Memory B cell (primary cell): Measurements from ENCODE around the gene TEX53.

ENCODE experiments used
- ATAC-seq: fragments of 150-1000 bp; cut with Tn5 transposase; 2 replicates; pipeline ENCODE4 v1.10.0; 2021; ENCODE audit warnings: low read depth, mild to moderate bottlenecking, moderate library complexity
- DNase-seq, 2 donors: peaks; one replicate each; pipeline ENCODE4 v3.0.0; 2022; ENCODE audit warnings: low spot score in 2 of 2
- H3K27ac Mint-ChIP-seq: one replicate; pipeline ENCODE4 v1.8.0; 2022; ENCODE audit warnings: mild to moderate bottlenecking, moderate library complexity, mixed read lengths
- H3K27me3 Mint-ChIP-seq: one replicate; pipeline ENCODE4 v1.8.0; 2022; ENCODE audit warnings: mixed read lengths
- H3K36me3 Mint-ChIP-seq: one replicate; pipeline ENCODE4 v1.8.0; 2022; ENCODE audit warnings: mild to moderate bottlenecking, mixed read lengths
- H3K4me1 Mint-ChIP-seq: one replicate; pipeline ENCODE4 v1.8.0; 2022; ENCODE audit warnings: mixed read lengths
- H3K4me3 Mint-ChIP-seq: one replicate; pipeline ENCODE4 v1.8.0; 2022; ENCODE audit warnings: mild to moderate bottlenecking, moderate library complexity, mixed read lengths
- H3K9me3 Mint-ChIP-seq: one replicate; pipeline ENCODE4 v1.8.0; 2022; ENCODE audit warnings: mixed read lengths

The TEX53 gene

GRCh38 chr9:114688909-114689610 lies 31.5 kb upstream of the TEX53 start:
- DNase-seq, result no peak
- Mint-ChIP-seq H3K27me3 (peaks cover 8% of the 10 kb centered on the region), H3K4me1 (peaks cover 12% of the 10 kb centered on the region), H3K36me3 (peaks cover 2% of the 10 kb centered on the region), H3K4me3 (no peak overlapping the region), H3K9me3 (peaks cover 2% of the 10 kb centered on the region), H3K27ac (no peak overlapping the region)
- no peak for ATAC-seq

GRCh38 chr9:114688379-114688778 lies 30.8 kb upstream of the TEX53 start:
- Mint-ChIP-seq H3K9me3 (peaks cover 2% of the 10 kb centered on the region), H3K27me3 (peaks cover 6% of the 10 kb centered on the region), H3K36me3 (peaks cover 2% of the 10 kb centered on the region), H3K4me3 (no peak overlapping the region), H3K27ac (no peak overlapping the region), H3K4me1 (peaks cover 12% of the 10 kb centered on the region)
- no peak for ATAC-seq
- DNase-seq, result no peak

DNA sequence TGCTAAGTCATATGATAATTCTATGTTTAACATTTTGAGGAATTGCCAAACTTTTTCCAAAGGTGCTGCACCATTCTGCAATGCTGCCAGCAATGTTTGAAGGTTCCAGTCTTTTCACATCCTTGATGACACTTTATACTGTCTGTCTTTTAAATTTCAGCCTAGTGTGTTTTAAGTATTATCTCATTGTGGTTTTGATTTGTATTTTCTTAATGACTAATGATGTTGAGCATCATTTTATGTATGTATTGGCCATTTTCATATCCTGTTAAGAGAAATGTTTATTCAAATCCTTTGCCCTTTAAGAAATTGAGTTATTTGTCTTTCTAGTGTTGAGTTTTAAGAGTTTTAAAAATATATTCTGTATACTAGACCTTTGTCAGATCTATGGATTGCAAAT lies 29.4 kb upstream of the TEX53 start:
- peaks cover 2% of the 10 kb centered on the region for H3K36me3 Mint-ChIP-seq
- H3K27ac Mint-ChIP-seq, result no peak overlapping the region
- H3K4me3 Mint-ChIP-seq, result no peak overlapping the region
- peaks cover 12% of the 10 kb centered on the region for H3K4me1 Mint-ChIP-seq
- H3K9me3 Mint-ChIP-seq, result peaks cover 2% of the 10 kb centered on the region
- ATAC-seq, result no peak
- H3K27me3 Mint-ChIP-seq, result peaks cover 6% of the 10 kb centered on the region
- no peak for DNase-seq

DNA sequence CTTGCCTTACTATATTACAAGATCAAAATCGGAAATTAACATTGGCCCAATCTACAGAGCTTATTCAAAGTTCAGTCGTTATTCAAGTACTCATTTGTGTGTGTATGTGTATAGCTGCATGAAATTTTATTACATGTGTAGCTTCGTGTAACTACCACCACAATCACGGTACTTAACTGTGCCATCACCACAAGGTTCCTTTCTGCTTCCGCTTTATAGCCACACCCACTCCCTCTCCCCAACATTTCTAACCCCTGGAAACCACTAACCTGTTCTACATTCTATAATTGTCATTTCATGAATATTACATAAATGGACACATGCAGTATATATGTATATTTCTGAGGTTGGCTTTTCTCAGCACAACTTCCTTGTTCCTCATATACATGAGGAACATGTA lies 28.3 kb upstream of the TEX53 start:
- ATAC-seq (no peak), DNase-seq (no peak)
- Mint-ChIP-seq H3K27ac (no peak overlapping the region), H3K9me3 (peaks cover 2% of the 10 kb centered on the region), H3K27me3 (peaks cover 2% of the 10 kb centered on the region), H3K4me1 (peaks cover 7% of the 10 kb centered on the region), H3K36me3 (peaks cover 2% of the 10 kb centered on the region), H3K4me3 (no peak overlapping the region)

DNA sequence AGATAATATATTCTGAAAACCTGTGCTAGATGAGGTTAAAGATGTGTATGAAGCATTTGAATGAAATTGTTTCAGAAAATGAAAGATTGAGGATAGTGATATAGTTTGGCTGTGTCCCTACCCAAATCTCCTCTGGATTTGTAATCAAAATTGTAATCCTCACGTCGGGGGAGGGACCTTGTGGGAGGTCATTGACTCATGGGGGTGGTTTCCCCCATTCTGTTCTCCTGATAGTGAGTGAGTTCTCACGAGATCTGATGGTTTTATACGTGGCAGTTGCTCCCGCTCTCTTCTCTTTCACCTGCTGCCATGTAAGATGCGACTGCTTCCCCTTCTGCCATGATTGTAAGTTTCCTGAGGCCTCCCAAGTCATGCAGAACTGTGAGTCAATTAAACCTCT lies 26.4 kb upstream of the TEX53 start:
- ATAC-seq, result no peak
- Mint-ChIP-seq H3K36me3 (no peaks in the 10 kb centered on the region), H3K9me3 (peaks cover 2% of the 10 kb centered on the region), H3K27me3 (peaks cover 3% of the 10 kb centered on the region), H3K4me3 (no peak overlapping the region), H3K4me1 (peaks cover 6% of the 10 kb centered on the region), H3K27ac (no peak overlapping the region)
- DNase-seq, result no peak

- peaks cover 2% of the 10 kb centered on the region for H3K9me3 Mint-ChIP-seq
- no peak overlapping the region for H3K4me3 Mint-ChIP-seq
- H3K27ac Mint-ChIP-seq, result no peak overlapping the region
- peaks cover 6% of the 10 kb centered on the region for H3K4me1 Mint-ChIP-seq
- DNase-seq (no peak), ATAC-seq (no peak)
- H3K36me3 Mint-ChIP-seq, result no peaks in the 10 kb centered on the region
- peaks cover 6% of the 10 kb centered on the region for H3K27me3 Mint-ChIP-seq
These were observed 25.2 kb upstream of the TEX53 start for GRCh38 chr9:114682846-114683245.

DNA sequence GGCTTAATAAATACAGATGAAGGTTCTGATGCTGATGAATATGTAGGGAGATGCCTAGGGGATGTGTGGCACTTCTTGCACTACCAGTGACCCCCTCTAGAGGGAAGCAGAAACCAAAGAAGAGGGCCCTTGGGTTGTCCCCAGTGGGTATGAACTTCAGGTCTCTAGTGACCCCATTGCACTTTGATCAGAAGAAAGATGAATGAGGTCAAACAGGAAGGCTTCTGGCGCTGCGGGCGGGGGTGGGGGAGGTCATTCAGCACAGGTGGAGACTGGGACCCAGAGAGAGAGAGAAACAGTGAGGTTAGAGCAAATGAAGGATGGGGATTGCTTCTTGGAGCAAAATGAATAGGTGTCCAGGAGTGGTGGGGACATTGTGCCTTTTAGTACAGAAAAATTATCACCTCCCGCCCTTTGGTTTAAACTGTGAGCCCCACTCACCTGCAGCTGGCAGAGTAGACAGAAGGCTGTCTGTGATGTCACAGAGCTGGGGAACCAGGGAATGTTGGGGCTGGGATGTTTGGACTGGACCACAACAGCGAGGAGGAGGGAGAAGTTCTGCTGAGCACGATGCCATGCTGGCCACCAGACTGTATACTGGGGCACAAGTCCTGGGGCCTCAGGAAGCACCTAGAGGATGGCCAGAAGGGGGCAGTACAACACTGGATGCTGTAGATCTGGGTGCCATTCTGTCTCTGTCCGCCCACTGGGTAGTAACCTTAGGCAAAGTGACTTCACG lies 24.2 kb upstream of the TEX53 start, which contains the start of gene TEX48:
Gene TEX48 (minus strand): TSS at position 599 of the 739 bp plus-strand sequence. CDS start 10,469 bp downstream, outside the sequence.
- Mint-ChIP-seq H3K4me1 (peaks cover 6% of the 10 kb centered on the region), H3K9me3 (peaks cover 2% of the 10 kb centered on the region), H3K36me3 (no peaks in the 10 kb centered on the region), H3K4me3 (no peak within 1 kb of the TSS), H3K27me3 (peaks cover 9% of the 10 kb centered on the region), H3K27ac (no peak within 1 kb of the TSS)
- ATAC-seq, result peak; percentile 91
- DNase-seq, result peak; percentile 65 to 66

DNA sequence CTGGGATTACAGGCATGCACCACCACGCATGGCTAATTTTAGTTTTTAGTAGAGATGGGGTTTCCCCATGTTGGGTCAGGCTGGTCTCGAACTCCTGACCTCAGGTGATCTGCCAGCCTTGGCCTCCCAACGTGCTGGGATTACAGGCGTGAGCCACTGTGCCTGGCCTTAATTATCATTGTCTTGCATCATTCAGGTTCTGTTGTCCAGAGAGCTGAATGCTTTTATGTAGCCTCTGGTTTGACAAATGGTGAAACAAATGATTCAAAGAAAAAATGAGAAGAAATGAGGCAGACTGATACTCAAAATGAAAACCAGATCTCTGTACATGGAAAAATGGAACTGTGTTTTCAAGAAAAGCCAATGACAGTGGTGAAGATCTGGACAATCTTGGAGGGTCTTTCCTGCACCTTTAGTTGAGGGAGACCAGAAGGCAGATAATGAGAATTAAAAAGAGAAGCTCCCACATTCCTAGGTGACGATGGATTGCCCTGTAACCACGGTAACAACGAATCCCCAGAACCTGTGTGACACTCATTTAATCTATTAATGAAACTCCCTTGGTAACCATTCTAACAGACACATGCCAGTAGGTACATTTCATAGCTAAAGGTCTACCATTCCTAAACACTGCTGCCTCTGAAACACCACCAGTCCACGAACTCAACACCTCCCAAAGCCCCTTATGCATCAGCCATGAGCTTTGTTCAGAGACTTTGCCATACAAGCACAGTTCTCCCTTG lies 22.8 kb upstream of the TEX53 start:
- Mint-ChIP-seq H3K36me3 (no peaks in the 10 kb centered on the region), H3K27me3 (peaks cover 13% of the 10 kb centered on the region), H3K9me3 (peaks cover 2% of the 10 kb centered on the region), H3K4me3 (no peak overlapping the region), H3K4me1 (peaks cover 2% of the 10 kb centered on the region), H3K27ac (no peak overlapping the region)
- no peak for DNase-seq
- no peak for ATAC-seq

- Mint-ChIP-seq H3K27ac (no peak overlapping the region), H3K27me3 (peaks cover 20% of the 10 kb centered on the region), H3K9me3 (peaks cover 2% of the 10 kb centered on the region), H3K36me3 (peaks cover 4% of the 10 kb centered on the region), H3K4me1 (peaks cover 5% of the 10 kb centered on the region), H3K4me3 (no peak overlapping the region)
- DNase-seq (no peak), ATAC-seq (no peak)
These were observed 21.2 kb upstream of the TEX53 start for GRCh38 chr9:114678795-114679194.

GRCh38 chr9:114678130-114678529 lies 20.5 kb upstream of the TEX53 start:
- ATAC-seq (no peak), DNase-seq (no peak)
- peaks cover 2% of the 10 kb centered on the region for H3K9me3 Mint-ChIP-seq
- no peak overlapping the region for H3K4me3 Mint-ChIP-seq
- H3K4me1 Mint-ChIP-seq, result peaks cover 5% of the 10 kb centered on the region
- peaks cover 4% of the 10 kb centered on the region for H3K36me3 Mint-ChIP-seq
- no peak overlapping the region for H3K27ac Mint-ChIP-seq
- H3K27me3 Mint-ChIP-seq, result peaks cover 20% of the 10 kb centered on the region

DNA sequence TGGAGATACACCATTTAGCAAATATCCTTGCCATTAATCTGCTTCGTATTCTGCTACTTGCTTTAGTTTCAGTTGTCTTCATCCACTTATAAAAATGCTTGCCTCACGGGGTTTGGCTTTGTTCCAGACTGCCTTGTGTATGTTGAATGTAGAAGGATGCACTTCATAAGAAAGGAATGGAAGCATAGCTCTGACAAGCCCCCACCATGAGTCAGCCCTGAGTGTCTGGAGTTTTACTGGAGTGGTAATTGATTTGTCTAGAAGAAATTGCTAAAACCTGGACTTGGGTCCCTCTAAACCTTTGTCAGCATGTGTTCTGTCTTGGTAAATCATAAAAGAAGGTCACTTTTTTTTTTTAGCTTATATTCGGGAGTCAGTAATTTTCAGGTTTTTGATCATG lies 19.8 kb upstream of the TEX53 start:
- ATAC-seq, result no peak
- H3K27ac Mint-ChIP-seq, result no peak overlapping the region
- peaks cover 4% of the 10 kb centered on the region for H3K36me3 Mint-ChIP-seq
- H3K9me3 Mint-ChIP-seq, result peaks cover 2% of the 10 kb centered on the region
- no peak overlapping the region for H3K4me3 Mint-ChIP-seq
- peaks cover 20% of the 10 kb centered on the region for H3K27me3 Mint-ChIP-seq
- H3K4me1 Mint-ChIP-seq, result peaks cover 5% of the 10 kb centered on the region
- DNase-seq, result no peak

DNA sequence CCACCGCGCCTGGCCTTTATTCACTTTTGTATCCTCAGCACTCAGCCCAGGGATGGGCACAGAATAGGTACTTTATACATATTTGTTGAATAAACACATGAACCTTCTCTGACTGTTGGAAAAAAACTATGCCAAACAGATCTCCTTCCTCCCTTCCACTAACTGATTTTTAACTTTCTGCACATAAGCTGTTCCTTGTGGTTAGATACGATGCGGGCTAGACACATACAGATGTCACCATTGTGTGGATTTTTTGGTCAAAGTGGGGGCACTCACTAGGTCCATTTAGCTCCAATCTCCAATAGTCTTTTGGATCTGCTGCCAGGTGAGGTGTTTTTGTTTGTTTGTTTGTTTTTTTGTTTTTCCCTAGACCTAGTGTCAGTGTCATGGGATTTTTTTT lies 19.3 kb upstream of the TEX53 start:
- Mint-ChIP-seq H3K9me3 (peaks cover 2% of the 10 kb centered on the region), H3K27me3 (peaks cover 20% of the 10 kb centered on the region), H3K27ac (no peak overlapping the region), H3K4me3 (no peak overlapping the region), H3K36me3 (peaks cover 4% of the 10 kb centered on the region), H3K4me1 (peaks cover 5% of the 10 kb centered on the region)
- ATAC-seq (no peak), DNase-seq (no peak)

- Mint-ChIP-seq H3K4me1 (peaks cover 2% of the 10 kb centered on the region), H3K27ac (no peak overlapping the region), H3K36me3 (peaks cover 4% of the 10 kb centered on the region), H3K9me3 (peaks cover 2% of the 10 kb centered on the region), H3K4me3 (no peak overlapping the region), H3K27me3 (peaks cover 20% of the 10 kb centered on the region)
- no peak for DNase-seq
- ATAC-seq, result no peak
These were observed 17.4 kb upstream of the TEX53 start for GRCh38 chr9:114674798-114675540.
